ENCODE measurements around the gene M6PR.

DNA sequence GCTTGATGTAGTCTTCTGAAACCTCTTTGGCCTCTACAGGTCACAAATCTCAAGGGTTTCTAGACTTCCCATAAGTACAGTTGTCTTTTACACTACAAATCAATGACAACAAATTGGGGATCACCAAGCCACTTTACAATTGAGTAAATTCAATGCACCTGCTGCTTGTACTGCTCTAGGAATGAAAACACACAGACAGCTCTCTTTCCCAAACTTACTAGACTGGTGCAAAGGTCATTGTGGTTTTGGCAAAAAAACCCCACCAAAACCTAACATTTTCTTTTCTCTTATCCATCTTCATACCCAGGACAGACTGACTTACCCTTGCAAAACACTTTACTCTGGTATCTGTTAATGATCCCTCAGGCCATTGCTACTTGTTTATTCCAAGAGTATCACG is 2.7 kb downstream of the M6PR start:
- TF ChIP-seq POLR2A (IDR thresholded peaks at IDR 0.05) (no peak), POLR2AphosphoS5 (IDR thresholded peaks at IDR 0.05) (no peak)
- TF ChIP-seq, protein P1, sequence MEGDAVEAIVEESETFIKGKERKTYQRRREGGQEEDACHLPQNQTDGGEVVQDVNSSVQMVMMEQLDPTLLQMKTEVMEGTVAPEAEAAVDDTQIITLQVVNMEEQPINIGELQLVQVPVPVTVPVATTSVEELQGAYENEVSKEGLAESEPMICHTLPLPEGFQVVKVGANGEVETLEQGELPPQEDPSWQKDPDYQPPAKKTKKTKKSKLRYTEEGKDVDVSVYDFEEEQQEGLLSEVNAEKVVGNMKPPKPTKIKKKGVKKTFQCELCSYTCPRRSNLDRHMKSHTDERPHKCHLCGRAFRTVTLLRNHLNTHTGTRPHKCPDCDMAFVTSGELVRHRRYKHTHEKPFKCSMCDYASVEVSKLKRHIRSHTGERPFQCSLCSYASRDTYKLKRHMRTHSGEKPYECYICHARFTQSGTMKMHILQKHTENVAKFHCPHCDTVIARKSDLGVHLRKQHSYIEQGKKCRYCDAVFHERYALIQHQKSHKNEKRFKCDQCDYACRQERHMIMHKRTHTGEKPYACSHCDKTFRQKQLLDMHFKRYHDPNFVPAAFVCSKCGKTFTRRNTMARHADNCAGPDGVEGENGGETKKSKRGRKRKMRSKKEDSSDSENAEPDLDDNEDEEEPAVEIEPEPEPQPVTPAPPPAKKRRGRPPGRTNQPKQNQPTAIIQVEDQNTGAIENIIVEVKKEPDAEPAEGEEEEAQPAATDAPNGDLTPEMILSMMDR (IDR thresholded peaks at IDR 0.05 in 8 of 11, conservative IDR thresholded peaks at IDR 0.05 in 3 of 11) = no peak
